DOHH2 (cell line): Measurements from ENCODE around the gene ABI1.

ENCODE experiments used
- H3F3A ChIP-seq: fragments of 200-600 bp; sonication (generic), shearing (Covaris generic); 2 replicates; pipeline ENCODE4 v1.6.0; 2016; ENCODE audit warnings: antibody characterized with exemption, mild to moderate bottlenecking; ENCODE audit not compliant: control insufficient read depth, insufficient read depth
- H3K27ac ChIP-seq: fragments of 200-600 bp; sonication (generic); 2 replicates; pipeline ENCODE4 v1.5.1; 2014; ENCODE audit warnings: low read depth, mild to moderate bottlenecking, low read length, moderate library complexity
- H3K27me3 ChIP-seq: fragments of 200-600 bp; sonication (generic); 2 replicates; pipeline ENCODE4 v1.6.1; 2014; ENCODE audit warnings: mild to moderate bottlenecking, low read length, mixed read lengths; ENCODE audit not compliant: control insufficient read depth
- H3K36me3 ChIP-seq: fragments of 200-600 bp; sonication (generic); 2 replicates; pipeline ENCODE4 v1.6.1; 2014; ENCODE audit warnings: mild to moderate bottlenecking, low read length, moderate library complexity, mixed read lengths; ENCODE audit not compliant: control insufficient read depth
- H3K4me1 ChIP-seq: fragments of 200-600 bp; sonication (generic); 2 replicates; pipeline ENCODE4 v1.6.1; 2014; ENCODE audit warnings: mild to moderate bottlenecking, low read length, mixed read lengths; ENCODE audit not compliant: control insufficient read depth
- H3K4me2 ChIP-seq: fragments of 200-600 bp; sonication (generic); 2 replicates; pipeline ENCODE4 v1.6.0; 2014; ENCODE audit warnings: mild to moderate bottlenecking, low read length, moderate library complexity
- H3K4me3 ChIP-seq: fragments of 200-600 bp; sonication (generic); 2 replicates; pipeline ENCODE4 v1.5.1; 2014; ENCODE audit warnings: mild to moderate bottlenecking, low read length, mixed read lengths
- H3K79me2 ChIP-seq: fragments of 200-600 bp; sonication (generic); 2 replicates; pipeline ENCODE4 v1.6.1; 2014; ENCODE audit warnings: mild to moderate bottlenecking, low read length, mixed read lengths; ENCODE audit not compliant: control insufficient read depth
- H3K9me2 ChIP-seq: fragments of 200-600 bp; sonication (generic); replicated peaks from 2 replicates; pipeline ENCODE4 v1.6.1; 2014; ENCODE audit warnings: mild to moderate bottlenecking, low read length, mixed read lengths; ENCODE audit not compliant: control insufficient read depth
- H3K9me3 ChIP-seq: fragments of 200-600 bp; sonication (generic); 2 replicates; pipeline ENCODE4 v1.6.1; 2014; ENCODE audit warnings: antibody characterized with exemption, low read length, mixed read lengths; ENCODE audit not compliant: control insufficient read depth, insufficient read depth
- H4K20me1 ChIP-seq: fragments of 200-600 bp; sonication (generic); 2 replicates; pipeline ENCODE4 v1.6.0; 2014; ENCODE audit warnings: low read depth, mild to moderate bottlenecking, antibody characterized with exemption, low read length, moderate library complexity; ENCODE audit not compliant: control insufficient read depth, insufficient read depth
- CTCF ChIP-seq: fragments of 200-600 bp; sonication (generic); IDR thresholded peaks from one replicate; pipeline ENCODE4 v1.5.1; 2014; ENCODE audit warnings: antibody characterized with exemption, mild to moderate bottlenecking, low read depth, low read length; ENCODE audit not compliant: poor library complexity, severe bottlenecking
- EZH2phosphoT487 ChIP-seq: fragments of 200-600 bp; sonication (generic); IDR thresholded peaks from 2 replicates; pipeline ENCODE4 v1.6.1; 2017; ENCODE audit warnings: borderline replicate concordance, mild to moderate bottlenecking, antibody characterized with exemption, low read length, moderate library complexity, mixed read lengths

ABI1 gene

GRCh38 chr10:26804418-26805393, 56.1 kb downstream of the ABI1 start:
- Histone ChIP-seq H4K20me1 (peaks cover 9% of the 10 kb centered on the region), H3K4me1 (peaks cover 91% of the 10 kb centered on the region), H3F3A (peaks cover 47% of the 10 kb centered on the region), H3K27me3 (no peaks in the 10 kb centered on the region), H3K4me2 (peak overlapping the region; percentile 58), H3K79me2 (peaks cover 97% of the 10 kb centered on the region), H3K9me2 (no peaks in the 10 kb centered on the region), H3K9me3 (no peaks in the 10 kb centered on the region), H3K4me3 (0 out of 2 replicates have a peak overlapping the region, but pooled peaks have one; percentile 1), H3K36me3 (peaks cover 12% of the 10 kb centered on the region), H3K27ac (peak overlapping the region; percentile 48)
- TF ChIP-seq CTCF (no peak), EZH2phosphoT487 (no peak)

GRCh38 chr10:26803849-26804248, 56.9 kb downstream of the ABI1 start:
- peak overlapping the region; percentile 99; the same call in 1 of the 2 replicates for H3K27ac ChIP-seq
- H4K20me1 ChIP-seq: peaks cover 9% of the 10 kb centered on the region
- H3K79me2 ChIP-seq: peaks cover 94% of the 10 kb centered on the region

GRCh38 chr10:26802527-26802926, 58.2 kb downstream of the ABI1 start:
- H3K9me2 ChIP-seq: no peaks in the 10 kb centered on the region
- peaks cover 94% of the 10 kb centered on the region for H3K79me2 ChIP-seq
- H3F3A ChIP-seq: peaks cover 53% of the 10 kb centered on the region
- peak overlapping the region; percentile 99 for H3K27ac ChIP-seq
- no peaks in the 10 kb centered on the region for H3K27me3 ChIP-seq
- 0 out of 2 replicates have a peak, but pooled peaks cover under 1% of the 10 kb centered on the region for H3K9me3 ChIP-seq
- H3K4me3 ChIP-seq: peak overlapping the region; percentile 68
- H3K4me2 ChIP-seq: peak overlapping the region; percentile 80
- peaks cover 24% of the 10 kb centered on the region for H3K36me3 ChIP-seq
- TF ChIP-seq EZH2phosphoT487 (no peak), CTCF (no peak)
- H4K20me1 ChIP-seq: peaks cover 9% of the 10 kb centered on the region
- H3K4me1 ChIP-seq: peaks cover 98% of the 10 kb centered on the region

More at GRCh38 chr10:26803849-26804248, 56.9 kb downstream of the ABI1 start:
- TF ChIP-seq EZH2phosphoT487 (no peak), CTCF (no peak)
- H3K4me1 ChIP-seq: peaks cover 95% of the 10 kb centered on the region
- peaks cover 12% of the 10 kb centered on the region for H3K36me3 ChIP-seq
- H3K9me2 ChIP-seq: no peaks in the 10 kb centered on the region
- H3K4me3 ChIP-seq: no peak overlapping the region
- H3K27me3 ChIP-seq: no peaks in the 10 kb centered on the region
- H3K9me3 ChIP-seq: no peaks in the 10 kb centered on the region
- peak overlapping the region; percentile 80 for H3K4me2 ChIP-seq
- H3F3A ChIP-seq: peaks cover 53% of the 10 kb centered on the region
